Karpas-422 (cell line): Measurements from ENCODE around the gene PTPRM. TPM values are rescaled to one million over a fixed set of nuclear protein-coding genes. Genes with fewer than 3 reads are reported as not detected.

ENCODE experiments used
- DNase-seq: peaks from one replicate; pipeline ENCODE4 v3.0.0-alpha.2; 2015
- H2AFZ ChIP-seq: fragments of 200-600 bp; sonication (generic); 2 replicates; pipeline ENCODE4 v1.6.1; 2014; ENCODE audit warnings: antibody characterized with exemption, low read length, mixed read lengths
- H3K27ac ChIP-seq: fragments of 200-600 bp; sonication (generic); 2 replicates; pipeline ENCODE4 v1.5.1; 2014; ENCODE audit warnings: mild to moderate bottlenecking, low read length, moderate library complexity
- H3K27me3 ChIP-seq: fragments of 200-600 bp; sonication (generic); 2 replicates; pipeline ENCODE4 v1.6.1; 2014; ENCODE audit warnings: low read length, mixed read lengths
- H3K36me3 ChIP-seq: fragments of 200-600 bp; sonication (generic); 2 replicates; pipeline ENCODE4 v1.6.1; 2014; ENCODE audit warnings: low read length, mixed read lengths; ENCODE audit not compliant: insufficient read depth
- H3K4me1 ChIP-seq: fragments of 200-600 bp; sonication (generic); 2 replicates; pipeline ENCODE4 v1.6.1; 2014; ENCODE audit warnings: mild to moderate bottlenecking, low read length, mixed read lengths
- H3K4me2 ChIP-seq: fragments of 200-600 bp; sonication (generic); 2 replicates; pipeline ENCODE4 v1.6.1; 2014; ENCODE audit warnings: low read length, low read depth, mild to moderate bottlenecking; ENCODE audit not compliant: poor library complexity, severe bottlenecking
- H3K4me3 ChIP-seq: fragments of 200-600 bp; sonication (generic); 2 replicates; pipeline ENCODE4 v1.5.1; 2014; ENCODE audit warnings: mild to moderate bottlenecking, antibody characterized with exemption, low read length, mixed read lengths
- H3K79me2 ChIP-seq: fragments of 200-600 bp; sonication (generic); 2 replicates; pipeline ENCODE4 v1.6.1; 2014; ENCODE audit warnings: mild to moderate bottlenecking, low read length, mixed read lengths
- H3K9ac ChIP-seq: fragments of 200-600 bp; sonication (generic); 2 replicates; pipeline ENCODE4 v1.6.0; 2014; ENCODE audit warnings: low read length
- H3K9me2 ChIP-seq: fragments of 200-600 bp; sonication (generic), shearing (Covaris generic); replicated peaks from 2 replicates; pipeline ENCODE4 v1.6.0; 2014; ENCODE audit warnings: mild to moderate bottlenecking, low read length, moderate library complexity; ENCODE audit not compliant: insufficient read depth
- H3K9me3 ChIP-seq: fragments of 300-700, 200-600 bp; sonication (generic); 2 replicates; pipeline ENCODE4 v1.6.1; 2014; ENCODE audit warnings: low read length, mixed read lengths
- H4K20me1 ChIP-seq: fragments of 200-600 bp; sonication (generic); 2 replicates; pipeline ENCODE4 v1.6.1; 2014; ENCODE audit warnings: mild to moderate bottlenecking, antibody characterized with exemption, low read length, low read depth; ENCODE audit not compliant: insufficient read depth
- total RNA-seq: library from RNA; depleted of rRNA; stranded (reverse); fragments of >200 nt; shearing (Covaris generic); gene quantifications from 2 replicates; pipeline ENCODE4 v1.2.3, GENCODE V29; 2014; ENCODE audit warnings: low replicate concordance

Gene PTPRM
- total RNA-seq, 1 experiment from 2014 or later = not detected

DNA sequence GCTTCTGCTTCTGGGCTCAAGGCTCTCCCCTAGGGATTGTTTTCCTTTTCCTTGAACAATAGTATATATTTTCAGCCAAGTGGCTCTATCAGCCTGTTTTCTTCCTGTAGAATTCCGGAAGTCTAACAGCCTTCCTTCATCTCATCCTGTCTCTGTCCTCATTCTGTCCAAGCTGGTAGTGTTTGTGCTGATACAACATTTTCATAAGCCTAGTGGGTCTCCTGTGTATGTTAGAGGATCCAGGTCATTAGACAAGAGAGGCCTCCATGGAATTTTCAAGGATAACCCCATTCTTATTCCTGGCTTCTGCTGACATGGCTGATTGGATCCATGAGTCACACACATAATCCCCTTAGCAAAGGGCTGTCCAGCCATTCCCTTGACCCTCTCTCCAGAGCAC lies 467.6 kb downstream of the PTPRM start:
- Histone ChIP-seq H3K36me3 (no peaks in the 10 kb centered on the region), H3K9me3 (no peaks in the 10 kb centered on the region), H3K4me2 (no peak overlapping the region), H2AFZ (no peak overlapping the region), H3K4me1 (no peaks in the 10 kb centered on the region), H3K27me3 (no peaks in the 10 kb centered on the region), H3K4me3 (no peak overlapping the region), H3K9ac (no peak overlapping the region), H4K20me1 (no peaks in the 10 kb centered on the region), H3K9me2 (no peaks in the 10 kb centered on the region), H3K27ac (no peak overlapping the region), H3K79me2 (no peaks in the 10 kb centered on the region)
- no peak for DNase-seq

- Histone ChIP-seq H3K9me3 (no peaks in the 10 kb centered on the region), H3K79me2 (no peaks in the 10 kb centered on the region), H3K36me3 (no peaks in the 10 kb centered on the region), H3K27me3 (no peaks in the 10 kb centered on the region), H2AFZ (no peak overlapping the region), H3K4me3 (no peak overlapping the region), H3K4me1 (no peaks in the 10 kb centered on the region), H3K27ac (no peak overlapping the region), H4K20me1 (no peaks in the 10 kb centered on the region), H3K9me2 (no peaks in the 10 kb centered on the region), H3K4me2 (no peak overlapping the region), H3K9ac (no peak overlapping the region)
- DNase-seq = no peak
These were observed 469.4 kb downstream of the PTPRM start for GRCh38 chr18:8036551-8036950.

- H3K9me3 ChIP-seq = no peaks in the 10 kb centered on the region
- no peak overlapping the region for H2AFZ ChIP-seq
- DNase-seq = no peak
- H3K36me3 ChIP-seq = no peaks in the 10 kb centered on the region
- H3K27me3 ChIP-seq = no peaks in the 10 kb centered on the region
- H3K9me2 ChIP-seq = no peaks in the 10 kb centered on the region
- no peaks in the 10 kb centered on the region for H3K79me2 ChIP-seq
- H4K20me1 ChIP-seq = no peaks in the 10 kb centered on the region
- H3K4me3 ChIP-seq = no peak overlapping the region
- H3K4me1 ChIP-seq = no peaks in the 10 kb centered on the region
- H3K9ac ChIP-seq = no peak overlapping the region
- H3K27ac ChIP-seq = no peak overlapping the region
- H3K4me2 ChIP-seq = no peak overlapping the region
These were observed 470.2 kb downstream of the PTPRM start for GRCh38 chr18:8037296-8037695.

DNA sequence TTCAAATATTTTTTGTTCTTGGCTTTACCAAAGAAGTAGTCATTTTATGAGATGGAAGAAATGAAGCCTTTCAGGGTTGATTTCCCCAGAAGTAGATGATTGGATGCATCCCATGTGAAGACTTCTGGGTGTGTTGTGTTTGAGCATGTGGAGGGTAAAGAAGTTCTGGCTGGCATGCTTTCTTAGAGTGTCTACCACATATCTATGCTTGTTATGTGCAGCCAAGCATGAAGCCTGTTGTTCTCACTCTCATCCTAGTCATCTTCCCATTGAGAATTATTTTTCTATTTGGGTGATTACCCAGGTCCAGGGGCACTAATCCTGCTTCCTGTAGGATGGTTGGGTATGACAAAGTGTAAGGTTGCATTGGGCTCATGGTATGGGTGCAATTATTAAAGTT lies 472.9 kb downstream of the PTPRM start:
- Histone ChIP-seq H3K79me2 (no peaks in the 10 kb centered on the region), H2AFZ (no peak overlapping the region), H3K9me2 (no peaks in the 10 kb centered on the region), H3K4me2 (no peak overlapping the region), H3K27ac (no peak overlapping the region), H3K4me1 (no peaks in the 10 kb centered on the region), H3K36me3 (no peaks in the 10 kb centered on the region), H4K20me1 (no peaks in the 10 kb centered on the region), H3K27me3 (no peaks in the 10 kb centered on the region), H3K4me3 (no peak overlapping the region), H3K9ac (no peak overlapping the region), H3K9me3 (no peaks in the 10 kb centered on the region)
- DNase-seq = no peak

DNA sequence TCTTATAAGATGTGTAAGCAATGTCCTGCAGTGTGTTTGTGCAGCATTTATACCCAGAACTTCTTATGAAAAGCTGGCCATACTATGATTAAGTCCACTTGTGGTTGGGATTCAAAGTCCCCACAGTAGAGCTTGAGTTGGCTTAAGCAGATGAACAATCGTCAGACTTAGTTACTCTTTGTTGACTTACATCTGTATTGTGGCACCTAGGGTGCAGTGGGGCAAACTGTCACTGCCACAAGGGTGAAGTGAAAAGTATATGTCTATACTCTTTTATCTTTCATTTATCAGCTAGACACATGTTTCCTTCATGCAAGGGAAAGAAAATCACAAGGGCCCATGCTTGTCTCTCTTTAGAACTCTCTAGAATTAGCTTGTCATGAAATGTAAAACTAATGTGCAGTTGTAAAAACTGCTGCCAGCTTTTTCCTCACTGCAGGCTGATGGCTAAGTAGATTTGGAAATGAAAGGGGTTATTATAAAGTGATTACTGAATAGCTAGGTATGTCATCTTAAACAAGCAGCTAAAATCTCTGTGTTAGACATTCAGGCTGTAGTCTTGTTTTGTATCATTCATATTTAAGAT lies 474.5 kb downstream of the PTPRM start:
- Histone ChIP-seq H3K9me2 (no peaks in the 10 kb centered on the region), H4K20me1 (no peaks in the 10 kb centered on the region), H3K27me3 (no peaks in the 10 kb centered on the region), H3K9ac (no peak overlapping the region), H3K4me1 (no peaks in the 10 kb centered on the region), H3K27ac (no peak overlapping the region), H3K79me2 (no peaks in the 10 kb centered on the region), H3K36me3 (no peaks in the 10 kb centered on the region), H2AFZ (no peak overlapping the region), H3K9me3 (no peaks in the 10 kb centered on the region), H3K4me3 (no peak overlapping the region), H3K4me2 (no peak overlapping the region)
- no peak for DNase-seq

- Histone ChIP-seq H3K9ac (no peak overlapping the region), H3K9me2 (no peaks in the 10 kb centered on the region), H3K4me2 (no peak overlapping the region), H3K27ac (no peak overlapping the region), H3K4me3 (no peak overlapping the region), H3K4me1 (no peaks in the 10 kb centered on the region), H3K27me3 (no peaks in the 10 kb centered on the region), H3K9me3 (no peaks in the 10 kb centered on the region), H3K79me2 (no peaks in the 10 kb centered on the region), H4K20me1 (no peaks in the 10 kb centered on the region), H3K36me3 (no peaks in the 10 kb centered on the region), H2AFZ (no peak overlapping the region)
- no peak for DNase-seq
These were observed 476.9 kb downstream of the PTPRM start for GRCh38 chr18:8044004-8044403.

DNA sequence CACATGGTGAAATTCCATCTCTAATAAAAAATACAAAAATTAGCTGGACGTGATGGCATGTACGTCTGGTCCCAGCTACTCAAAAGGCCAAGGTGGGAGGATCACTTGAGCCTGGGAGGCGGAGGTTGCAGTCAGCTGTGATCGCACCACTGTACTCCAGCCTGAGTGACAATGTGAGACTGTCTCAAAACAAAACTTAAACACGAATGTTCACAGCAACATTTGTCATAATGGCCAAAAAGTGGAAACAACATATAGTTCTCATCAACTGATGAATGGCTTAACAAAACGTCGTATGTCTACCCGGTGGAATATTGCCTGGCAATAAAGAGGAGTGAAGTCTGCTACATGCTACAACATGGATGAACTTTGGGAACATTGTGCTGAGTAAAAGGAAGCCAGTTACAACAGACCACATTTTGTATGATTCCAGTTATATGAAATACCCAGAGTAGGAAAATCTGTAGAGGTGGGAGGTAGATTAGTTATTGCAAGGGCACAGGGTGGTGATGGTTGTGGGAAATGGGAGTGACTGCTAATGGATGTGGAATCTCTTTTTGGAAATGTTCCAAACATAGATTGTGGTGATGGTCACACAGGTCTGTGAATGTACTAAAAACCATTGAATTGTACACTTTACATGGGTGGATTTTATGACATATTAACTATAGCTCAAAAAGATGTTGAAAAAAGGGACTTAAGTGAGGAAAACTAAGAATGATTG lies 478.2 kb downstream of the PTPRM start:
- no peak overlapping the region for H2AFZ ChIP-seq
- H3K79me2 ChIP-seq = no peaks in the 10 kb centered on the region
- H3K27ac ChIP-seq = no peak overlapping the region
- H3K4me2 ChIP-seq = no peak overlapping the region
- H4K20me1 ChIP-seq = no peaks in the 10 kb centered on the region
- H3K36me3 ChIP-seq = no peaks in the 10 kb centered on the region
- no peak overlapping the region for H3K4me3 ChIP-seq
- no peaks in the 10 kb centered on the region for H3K4me1 ChIP-seq
- no peak for DNase-seq
- no peaks in the 10 kb centered on the region for H3K27me3 ChIP-seq
- no peaks in the 10 kb centered on the region for H3K9me2 ChIP-seq
- H3K9me3 ChIP-seq = no peaks in the 10 kb centered on the region
- no peak overlapping the region for H3K9ac ChIP-seq

DNA sequence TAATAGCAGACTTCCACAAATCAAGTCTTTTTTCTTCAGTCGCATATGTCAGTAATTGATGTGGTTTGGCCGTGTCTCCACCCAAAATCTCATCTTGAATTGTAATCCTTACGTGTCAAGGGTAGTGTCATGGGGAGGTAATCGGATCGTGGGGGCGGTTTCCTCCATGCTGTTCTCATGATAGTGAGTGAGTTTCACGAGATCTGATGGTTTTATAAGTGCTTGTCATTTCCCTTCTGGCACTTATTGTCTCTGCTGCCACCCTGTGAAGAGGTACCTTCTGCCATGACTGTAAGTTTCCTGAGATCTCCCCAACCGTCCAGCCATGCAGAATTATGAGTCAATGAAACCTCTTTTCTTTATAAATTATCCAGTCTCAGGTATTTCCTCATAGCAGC lies 478.8 kb downstream of the PTPRM start:
- Histone ChIP-seq H3K4me2 (no peak overlapping the region), H3K9me3 (no peaks in the 10 kb centered on the region), H3K79me2 (no peaks in the 10 kb centered on the region), H3K27ac (no peak overlapping the region), H3K9me2 (no peaks in the 10 kb centered on the region), H3K36me3 (no peaks in the 10 kb centered on the region), H3K27me3 (no peaks in the 10 kb centered on the region), H2AFZ (no peak overlapping the region), H3K9ac (no peak overlapping the region), H3K4me1 (no peaks in the 10 kb centered on the region), H4K20me1 (no peaks in the 10 kb centered on the region), H3K4me3 (no peak overlapping the region)
- no peak for DNase-seq
